ENCODE results near the gene NEK8.

- TF ChIP-seq EP300 (IDR thresholded peaks at IDR 0.05): no peak
- TF ChIP-seq CTCF (IDR thresholded peaks at IDR 0.05): no peak
Observed at GRCh38 chr17:28777178-28777577, 48.6 kb downstream of the NEK8 start.
